Esophagus muscularis mucosa (tissue), 4 donors: ENCODE results near the gene NME8.

Experiments
- CTCF ChIP-seq, 3 experiments: fragments of 200-600 bp in 2 of 3; fragments of 450-650 bp in 1 of 3; sonication (generic) in 2 of 3; IDR thresholded peaks; one replicate each; pipeline ENCODE4 v1.5.1; 2017 to 2019; ENCODE audit warnings: antibody characterized with exemption in 3 of 3, mild to moderate bottlenecking in 2 of 3, moderate library complexity in 1 of 3
- EP300 ChIP-seq: sonication (generic); formaldehyde crosslinking; IDR thresholded peaks from one replicate; pipeline ENCODE4 v1.6.1; 2017; ENCODE audit warnings: antibody characterized with exemption
- POLR2A ChIP-seq: fragments of 450-650 bp; IDR thresholded peaks from one replicate; pipeline ENCODE4 v1.6.1; 2017; ENCODE audit warnings: antibody characterized with exemption, moderate library complexity, mild to moderate bottlenecking, low read depth
- POLR2AphosphoS5 ChIP-seq, 2 donors: sonication (generic); formaldehyde crosslinking; IDR thresholded peaks; one replicate each; pipeline ENCODE4 v1.6.1; 2017; ENCODE audit warnings: antibody characterized with exemption in 2 of 2

- no peak for TF ChIP-seq CTCF (IDR thresholded peaks at IDR 0.05)
- TF ChIP-seq EP300: no peak
- no peak for TF ChIP-seq POLR2A
- peak in 1 of 2 donors; percentile 22 for TF ChIP-seq POLR2AphosphoS5 (IDR thresholded peaks at IDR 0.05)
Measured at GRCh38 chr7:37901890-37902524, 53.6 kb downstream of the NME8 start.
